GM12878 (cell line): ENCODE data around the gene PTK6. TPM values are rescaled to one million over a fixed set of nuclear protein-coding genes. Genes with fewer than 3 reads are reported as not detected.

Experiments
- ATAC-seq: fragments of 200-7000 bp; cut with Tn5 transposase; 3 replicates; pipeline ENCODE4 v1.9.1; 2020; ENCODE audit warnings: mild to moderate bottlenecking, moderate library complexity
- BruUV-seq: library from RNA; stranded (reverse); fragments of 400-500 nt; replicated peaks from 2 replicates; lab custom pipeline; 2021; lab: Mats Ljungman, UMichigan
- CTCF ChIA-PET: fragments of 300-600 bp; sonication (Branson Sonifier 250); formaldehyde crosslinking; extraction: SDS; loops from one replicate; lab custom pipeline; 2021; ENCODE audit warnings: inconsistent platforms; lab: Yijun Ruan, JAX
- POLR2A ChIA-PET: fragments of 350-600 bp; formaldehyde crosslinking; extraction: SDS; loops from one replicate; lab custom pipeline; 2021; ENCODE audit warnings: inconsistent platforms; lab: Charles Lee
- RAD21 ChIA-PET: fragments of 300-600 bp; sonication (Branson Sonifier 250); formaldehyde crosslinking; loops from one replicate; lab custom pipeline; 2023; ENCODE audit warnings: antibody characterized with exemption; ENCODE audit not compliant: unreplicated experiment; lab: Charles Lee
- SMC1A ChIA-PET: fragments of 300-600 bp; sonication (Branson Sonifier 250); formaldehyde crosslinking; loops from one replicate; lab custom pipeline; 2023; ENCODE audit not compliant: unreplicated experiment, uncharacterized antibody; lab: Charles Lee
- DNase-seq: peaks from one replicate; pipeline ENCODE4 v3.0.0-alpha.2; 2011; ENCODE audit warnings: low read depth, low spot score
- FAIRE-seq: peaks from 3 replicates; lab custom pipeline; 2011; peaks lifted over from hg19 to GRCh38; lab: Jason Lieb, UNC
- H2AFZ ChIP-seq: 2 replicates; pipeline ENCODE4 v1.6.0; 2011; ENCODE audit warnings: low read depth, low read length, control low read depth; ENCODE audit not compliant: control insufficient read depth
- H3K27ac ChIP-seq: 2 replicates; pipeline ENCODE4 v1.5.1; 2011; ENCODE audit warnings: control low read depth; ENCODE audit not compliant: control insufficient read depth, insufficient read depth
- H3K27me3 ChIP-seq, 2 experiments: replicated peaks in 1 of 2; 2 replicates each; pipeline versions ENCODE4 v1.6.0 to v1.6.1; 2011; ENCODE audit warnings: low read length in 1 of 2; ENCODE audit not compliant: control insufficient read depth in 2 of 2, insufficient read depth in 2 of 2
- H3K36me3 ChIP-seq, 2 experiments: 2 replicates each; pipeline ENCODE4 v1.5.1; 2011; ENCODE audit warnings: low read length in 1 of 2; ENCODE audit not compliant: control insufficient read depth in 2 of 2, insufficient read depth in 2 of 2
- H3K4me1 ChIP-seq: 2 replicates; pipeline ENCODE4 v1.6.1; 2011; ENCODE audit warnings: mild to moderate bottlenecking, low read length, moderate library complexity, mixed read lengths; ENCODE audit not compliant: control insufficient read depth, insufficient read depth
- H3K4me2 ChIP-seq: 2 replicates; pipeline ENCODE4 v1.6.0; 2011; ENCODE audit warnings: control low read depth; ENCODE audit not compliant: control insufficient read depth, insufficient read depth
- H3K4me3 ChIP-seq: fragments of 200-600 bp; sonication (generic); 2 replicates; pipeline ENCODE4 v1.5.1; 2016
- H3K79me2 ChIP-seq: 2 replicates; pipeline ENCODE4 v1.6.0; 2011; ENCODE audit warnings: low read length; ENCODE audit not compliant: control insufficient read depth, insufficient read depth
- H3K9ac ChIP-seq: 2 replicates; pipeline ENCODE4 v1.8.0; 2011; ENCODE audit warnings: low read length, control low read depth, mixed read lengths; ENCODE audit not compliant: control insufficient read depth, insufficient read depth
- H3K9me3 ChIP-seq: replicated peaks from 3 replicates; pipeline ENCODE4 v1.5.1; 2011; ENCODE audit warnings: mild to moderate bottlenecking, low read length; ENCODE audit not compliant: control insufficient read depth, insufficient read depth
- H4K20me1 ChIP-seq: 2 replicates; pipeline ENCODE4 v1.6.0; 2011; ENCODE audit not compliant: control insufficient read depth, insufficient read depth
- CREM ChIP-seq: IDR thresholded peaks from 2 replicates; pipeline ENCODE4 v1.6.1; 2014; ENCODE audit warnings: antibody characterized with exemption, low read depth
- EP300 ChIP-seq, 2 experiments: fragments of 150-350 bp in 1 of 2; IDR thresholded peaks; 2 replicates each; pipeline ENCODE4 v1.6.1; 2011 to 2012; ENCODE audit warnings: low read depth in 2 of 2, low read length in 2 of 2, borderline replicate concordance in 1 of 2, improper control_type of control experiment in 1 of 2, inconsistent platforms in 1 of 2; ENCODE audit not compliant: control insufficient read depth in 1 of 2
- HSF1 ChIP-seq: fragments of 150-350 bp; IDR thresholded peaks from 2 replicates; pipeline ENCODE4 v1.6.1; 2014; ENCODE audit warnings: mild to moderate bottlenecking, low read depth, low read length
- IRF3 ChIP-seq: fragments of 450-650 bp; IDR thresholded peaks from 2 replicates; pipeline ENCODE4 v1.6.1; 2014; ENCODE audit warnings: mild to moderate bottlenecking
- NFXL1 ChIP-seq: fragments of 450-650 bp; IDR thresholded peaks from 2 replicates; pipeline ENCODE4 v1.6.1; 2017; ENCODE audit warnings: antibody characterized with exemption, mild to moderate bottlenecking, borderline replicate concordance
- PAX5 ChIP-seq: IDR thresholded peaks from 2 replicates; pipeline ENCODE4 v1.6.1; 2011; ENCODE audit warnings: low read depth, low read length, borderline replicate concordance
- POLR2A ChIP-seq: IDR thresholded peaks from 2 replicates; pipeline ENCODE4 v1.6.1; 2011; ENCODE audit warnings: low read depth, mild to moderate bottlenecking, low read length
- RAD21 ChIP-seq: IDR thresholded peaks from 2 replicates; pipeline ENCODE4 v1.6.1; 2011; ENCODE audit warnings: mild to moderate bottlenecking, low read depth, low read length, moderate library complexity; ENCODE audit not compliant: insufficient read depth
- TAF1 ChIP-seq: IDR thresholded peaks from 2 replicates; pipeline ENCODE4 v1.6.1; 2011; ENCODE audit warnings: mild to moderate bottlenecking, low read depth, low read length, borderline replicate concordance
- TBL1XR1 ChIP-seq: IDR thresholded peaks from 2 replicates; pipeline ENCODE4 v1.6.1; 2012; ENCODE audit warnings: low read depth, low read length, improper control_type of control experiment
- ZBED1 ChIP-seq: IDR thresholded peaks from 2 replicates; pipeline ENCODE4 v1.6.1; 2016; ENCODE audit warnings: borderline replicate concordance
- ZBTB4 ChIP-seq: fragments of 450-650 bp; formaldehyde crosslinking; IDR thresholded peaks from 2 replicates; pipeline ENCODE4 v1.4.0; 2022; ENCODE audit warnings: mild to moderate bottlenecking, moderate library complexity
- ZNF217 ChIP-seq: fragments of 450-650 bp; IDR thresholded peaks from 2 replicates; pipeline ENCODE4 v1.6.1; 2017; ENCODE audit warnings: antibody characterized with exemption, mild to moderate bottlenecking
- ZNF274 ChIP-seq: IDR thresholded peaks from one replicate; pipeline ENCODE4 v1.8.0; 2011; ENCODE audit not compliant: insufficient read length, insufficient read depth
- WGBS: methylation state at CpG from one replicate; pipeline ENCODE4 v1.1.6; 2016; ENCODE audit warnings: low lambda C conversion rate; ENCODE audit not compliant: insufficient replicate concordance, insufficient coverage; ENCODE audit errors: missing lambda C conversion rate; 5-methylcytosine and 5-hydroxymethylcytosine counted together
- in situ Hi-C: fragments of 300-500 bp; cut with MboI; formaldehyde crosslinking; loops from 9 replicates; pipeline ENCODE4 v1.14.3; 2018; ENCODE audit warnings: mixed read lengths
- intact Hi-C: fragments of 100-400 bp; cut with micrococcal nuclease; formaldehyde crosslinking; loops from one replicate; pipeline ENCODE4 v1.14.2; 2022; ENCODE audit not compliant: unreplicated experiment
- polyA plus RNA-seq, 11 experiments: library from polyadenylated mRNA; depleted of rRNA in 4 of 11; unstranded in 6 of 11; stranded (reverse) in 5 of 11; fragments of >200 nt; fragmentation: Nextera tagmentation in 4 of 11; fragmentation: Illumina TruSeq in 1 of 11; extraction: Ambion mirVana in 4 of 11; extraction: Trizol in 1 of 11; gene quantifications; 1 replicate in 1 of 11; 2 replicates in 10 of 11; pipeline versions ENCODE4 v1.2.1 to v1.2.3, GENCODE V29; 2011 to 2016; ENCODE audit warnings: inconsistent platforms in 2 of 11, missing spikeins in 2 of 11, low read depth in 1 of 11
- total RNA-seq, 4 experiments: library from RNA; depleted of rRNA in 3 of 4; stranded (reverse); fragments of >200 nt in 3 of 4; fragmentation: Illumina TruSeq in 1 of 4; extraction: Trizol in 1 of 4; gene quantifications; 2 replicates each; pipeline versions ENCODE4 v1.2.1 to v1.2.3, GENCODE V29; 2013 to 2021

Gene PTK6
- total and polyA plus RNA-seq, 10 of the 15 experiments (the other 5 are each of a cell fraction or from before 2014, with no cell fraction given): 0.02 to 0.21 (median 0.09) TPM; not detected in 3

- intact Hi-C loops (no loop called here), in situ Hi-C loops (no loop called here)
- no peak for FAIRE-seq
- CTCF ChIA-PET: no interaction called here
- H3K27me3 ChIP-seq: no peaks in the 10 kb centered on the region; a peak in 1 of 4 replicates
- no peak overlapping the region for H3K27ac ChIP-seq
- H3K4me1 ChIP-seq: peaks cover 14% of the 10 kb centered on the region
- H4K20me1 ChIP-seq: no peaks in the 10 kb centered on the region
- RAD21 ChIA-PET: interaction anchor here (0.9 kb wide), 1 partner anchor 26 kb away, joined by 3 read pairs; no protein-coding TSS in a partner anchor
- 82% methylated on average over 32 of the region's 58 CpGs for WGBS
- H3K9me3 ChIP-seq: no peaks in the 10 kb centered on the region
- POLR2A ChIA-PET: no interaction called here
- no peak for DNase-seq
- H3K9ac ChIP-seq: no peak overlapping the region
- no peak overlapping the region for H3K4me3 ChIP-seq
- no peaks in the 10 kb centered on the region for H3K36me3 ChIP-seq
- BruUV-seq: no TSS peak
- no peak for ATAC-seq
- H3K79me2 ChIP-seq: no peaks in the 10 kb centered on the region
- H3K4me2 ChIP-seq: no peak overlapping the region
- H2AFZ ChIP-seq: no peak overlapping the region
- SMC1A ChIA-PET: no interaction called here
- TF ChIP-seq ZNF217: no peak
- no peak for TF ChIP-seq ZNF274
- no peak for TF ChIP-seq NFXL1
- TF ChIP-seq CREM: no peak
- no peak for TF ChIP-seq POLR2A
- TF ChIP-seq TAF1: no peak
- TF ChIP-seq HSF1: no peak
- no peak for TF ChIP-seq EP300 (IDR thresholded peaks at IDR 0.05; ENCODE audit: borderline replicate concordance in 1 of 2, control insufficient read depth in 1 of 2, low read depth in 2 of 2, low read length in 2 of 2)
- no peak for TF ChIP-seq ZBED1
- TF ChIP-seq ZBTB4 (CRISPR knock-in tag): no peak
- TF ChIP-seq PAX5: no peak
- TF ChIP-seq TBL1XR1: no peak
- TF ChIP-seq RAD21: no peak
- TF ChIP-seq IRF3: no peak
Measured at GRCh38 chr20:63546956-63547724, 10.0 kb upstream of the PTK6 start.
